ENCODE results near the gene RAB10.

Gene RAB10

DNA sequence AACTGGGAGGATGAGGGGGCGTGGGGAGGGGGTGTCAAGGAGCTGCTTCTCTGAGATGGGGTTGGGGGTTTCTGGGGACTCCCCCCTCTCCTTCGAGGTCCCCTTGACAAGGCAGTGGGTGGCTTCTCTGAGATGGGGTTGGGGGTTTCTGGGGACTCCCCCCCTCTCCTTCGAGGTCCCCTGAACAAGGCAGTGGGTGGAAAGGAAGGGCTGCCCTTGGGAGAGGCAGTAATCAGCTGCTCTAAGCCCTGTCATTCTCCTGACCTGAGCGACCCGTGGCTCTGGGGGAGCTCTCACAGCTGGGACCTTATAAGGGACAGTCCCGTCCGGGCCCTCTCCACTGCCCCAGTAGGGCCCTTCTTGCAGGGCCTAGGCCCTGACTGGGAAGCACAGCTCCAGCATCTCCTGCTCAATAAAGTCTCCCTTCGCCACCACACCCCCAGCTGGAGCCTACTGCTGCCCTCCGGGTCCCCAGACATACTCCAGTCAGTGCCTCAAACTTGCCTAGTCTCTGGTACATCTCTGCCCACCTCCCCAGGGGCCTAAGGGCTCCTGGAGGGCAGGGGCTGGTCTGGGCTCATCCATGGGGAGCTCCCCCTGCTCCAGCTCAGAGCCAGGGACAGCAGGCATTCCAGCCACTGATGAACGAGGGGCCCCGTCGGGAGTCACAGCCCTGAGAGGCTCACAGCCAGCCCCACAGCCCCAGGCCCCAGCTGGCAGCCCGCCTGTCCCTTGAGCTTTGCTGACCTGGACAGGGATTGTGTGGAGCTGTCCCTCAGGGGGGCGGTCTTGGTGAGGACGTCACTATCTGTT lies 141.8 kb downstream of the RAB10 start:
- no peak overlapping the region for H3K4me3 ChIP-seq (ENCODE audit: low read depth, low read length)

DNA sequence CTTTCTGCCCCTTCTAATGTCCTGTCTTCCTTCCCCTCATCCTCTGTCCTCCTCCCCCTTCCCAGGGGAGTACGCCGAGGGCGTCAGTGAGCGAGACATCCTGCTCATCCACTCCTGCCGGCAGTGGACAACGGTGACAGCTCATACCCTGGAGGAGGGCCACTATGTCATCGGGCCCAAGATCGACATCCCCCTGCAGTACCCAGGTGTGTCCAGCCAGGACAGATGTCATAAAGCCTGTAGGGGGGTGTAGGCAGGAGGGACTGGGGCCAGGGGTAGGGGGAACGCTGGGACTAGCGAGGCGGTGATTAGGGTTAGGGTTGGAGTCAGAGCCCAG lies 142.4 kb downstream of the RAB10 start:
- H3K4me3 ChIP-seq (ENCODE audit: low read depth, low read length) = no peak overlapping the region

DNA sequence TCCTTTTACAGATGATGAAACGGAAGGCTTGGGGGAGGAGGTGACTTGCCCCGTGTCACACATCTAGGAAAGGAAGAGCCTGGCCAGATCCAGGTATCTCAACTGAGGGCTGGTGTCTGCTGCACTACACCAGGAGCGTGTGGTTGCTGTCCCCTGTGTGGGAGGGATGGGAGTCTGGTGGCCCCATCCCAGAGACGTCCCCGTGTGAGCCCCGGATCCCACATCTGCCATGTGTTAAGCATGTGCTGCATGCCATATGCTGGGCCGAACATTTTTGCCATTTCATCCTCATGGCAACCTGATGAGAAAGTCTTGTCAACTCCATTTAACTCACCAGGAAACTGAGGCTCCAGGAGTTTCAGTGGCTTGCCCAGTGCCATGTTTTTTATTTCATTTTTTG lies 143.2 kb downstream of the RAB10 start:
- no peak overlapping the region for H3K4me3 ChIP-seq (ENCODE audit: low read depth, low read length)

DNA sequence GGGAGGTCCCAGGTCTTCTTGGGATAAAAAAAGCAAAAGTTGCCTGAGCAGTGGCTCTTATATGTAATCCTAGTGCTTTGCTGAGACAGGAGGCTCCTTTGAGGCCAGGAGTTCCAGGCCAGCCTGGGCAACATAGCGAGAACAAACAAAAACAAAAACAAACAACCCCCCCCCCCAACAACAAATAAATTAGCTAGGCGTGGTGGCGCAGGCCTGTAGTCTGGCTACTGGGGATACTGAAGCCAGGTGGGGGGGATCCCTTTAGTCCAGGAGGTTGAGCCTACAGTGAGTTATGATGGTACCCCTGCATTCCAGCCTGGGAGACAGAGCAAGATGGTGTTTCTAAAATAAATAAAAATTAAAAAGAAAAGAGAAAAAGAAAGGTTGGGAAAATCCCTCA lies 144.4 kb downstream of the RAB10 start:
- H3K4me3 ChIP-seq (ENCODE audit: low read depth, low read length) = no peak overlapping the region

DNA sequence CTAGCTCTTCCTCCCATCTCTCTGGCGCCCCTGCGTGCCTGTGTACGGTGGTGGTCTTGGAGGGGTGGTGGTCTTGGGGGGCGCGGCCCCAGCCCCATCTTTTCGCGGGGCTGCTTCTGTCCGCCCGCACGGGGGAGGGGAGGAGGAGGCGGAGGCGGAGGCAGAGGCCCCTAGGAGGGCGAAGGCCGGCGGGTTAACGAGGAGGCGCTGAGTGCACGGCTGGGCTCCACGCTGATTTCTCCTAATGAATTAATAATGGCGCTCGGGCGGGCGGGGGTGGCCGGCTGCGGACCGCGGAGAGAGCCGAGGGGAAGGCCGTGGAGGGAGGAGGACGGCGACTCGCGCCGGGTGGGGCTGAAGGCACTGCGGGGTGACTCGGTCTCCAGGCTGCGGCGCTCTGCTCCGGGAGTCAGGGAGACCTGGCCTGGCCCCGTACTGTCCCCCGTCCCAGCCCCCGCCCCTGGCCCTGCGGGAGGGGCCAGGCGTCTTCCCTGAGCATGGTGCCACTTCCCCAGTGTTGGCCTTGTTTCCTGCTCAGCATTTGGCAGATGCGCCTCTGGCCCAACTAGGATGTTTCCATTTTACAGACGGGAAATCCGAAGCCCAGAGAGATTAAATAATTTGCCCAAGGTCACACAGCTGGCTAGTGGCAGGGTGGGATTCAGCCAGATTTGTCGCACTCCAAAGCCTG lies 145.0 kb downstream of the RAB10 start:
- peak overlapping the region; percentile 54 for H3K4me3 ChIP-seq (ENCODE audit: low read depth, low read length)

DNA sequence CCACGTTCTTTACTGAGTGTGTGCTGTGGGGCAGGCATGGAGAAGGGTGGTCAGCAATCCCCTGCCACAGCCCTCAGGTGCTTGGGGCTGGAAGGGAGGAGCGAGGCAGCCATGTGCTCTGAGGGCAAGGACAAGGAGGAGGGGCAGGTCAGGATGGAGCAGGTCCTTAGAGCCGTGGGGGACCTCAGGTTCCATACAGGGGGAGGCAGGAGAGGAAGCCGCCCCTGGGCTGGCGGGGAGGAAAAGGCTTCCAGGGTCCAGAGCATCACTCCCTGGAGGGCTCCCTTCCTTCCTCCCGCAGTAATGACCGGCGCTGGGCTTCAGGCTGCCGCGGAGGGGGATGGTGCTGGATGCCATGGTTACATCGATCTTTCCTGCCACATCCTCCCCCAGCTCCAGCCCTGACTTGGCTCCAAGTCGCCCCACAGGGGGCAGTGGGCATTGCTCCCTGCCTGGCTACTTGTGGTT lies 145.6 kb downstream of the RAB10 start:
- H3K4me3 ChIP-seq (ENCODE audit: low read depth, low read length) = peak overlapping the region; percentile 54

DNA sequence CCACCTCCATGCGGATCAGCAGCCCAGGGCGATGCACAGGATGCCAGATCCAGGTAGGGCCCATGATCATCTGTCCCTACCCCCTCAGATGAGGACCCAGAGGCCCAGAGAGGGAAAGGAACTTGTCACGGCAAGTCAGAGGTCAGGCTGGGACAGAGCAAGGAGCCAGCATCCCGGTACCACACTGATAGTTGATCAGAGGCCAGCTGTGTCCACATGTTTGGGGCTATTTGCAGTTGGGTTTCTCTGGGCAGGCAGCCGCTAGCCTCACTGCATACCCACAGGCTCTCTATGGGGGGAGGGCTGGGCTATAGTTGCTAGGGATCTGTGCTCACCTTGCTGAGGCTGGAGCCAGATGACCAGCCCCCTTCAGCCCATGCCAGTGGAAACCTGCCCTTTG lies 148.6 kb downstream of the RAB10 start:
- H3K4me3 ChIP-seq (ENCODE audit: low read depth, low read length) = no peak overlapping the region

DNA sequence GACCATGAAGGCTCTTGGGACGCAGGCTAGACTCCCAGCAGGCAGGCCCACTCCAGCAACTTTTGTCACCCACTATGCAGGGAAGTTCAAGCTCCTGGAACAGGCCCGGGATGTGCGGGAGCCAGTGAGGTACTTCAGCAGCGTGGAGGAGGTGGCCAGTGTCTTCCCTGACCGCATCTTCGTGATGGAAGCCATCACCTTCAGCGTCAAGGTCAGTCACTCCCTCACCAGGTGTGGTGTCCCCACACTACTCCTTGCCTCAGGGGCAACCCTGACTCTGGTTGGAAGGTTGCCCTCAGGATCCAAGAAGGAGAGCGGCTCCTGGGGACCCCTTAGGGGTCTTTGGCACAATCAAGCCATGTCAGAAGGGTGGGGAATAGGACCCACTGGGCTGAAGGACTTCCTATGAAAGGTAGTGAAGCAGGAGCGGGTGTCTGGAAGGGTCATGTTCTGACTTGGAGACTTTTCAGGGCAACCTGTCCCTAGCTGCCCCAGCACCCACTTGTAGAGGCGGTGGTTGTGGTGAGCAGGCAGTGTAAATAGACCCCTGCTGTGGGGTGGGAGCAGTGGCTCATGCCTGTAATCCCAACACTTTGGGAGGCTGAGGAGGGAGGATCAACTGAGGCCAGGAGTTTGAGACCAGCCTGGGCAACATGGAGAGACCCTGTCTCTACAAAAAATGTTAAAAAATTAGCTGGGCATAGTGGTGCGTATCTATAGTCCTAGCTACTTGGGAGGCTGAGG lies 149.2 kb downstream of the RAB10 start:
- H3K4me3 ChIP-seq (ENCODE audit: low read depth, low read length) = no peak overlapping the region

DNA sequence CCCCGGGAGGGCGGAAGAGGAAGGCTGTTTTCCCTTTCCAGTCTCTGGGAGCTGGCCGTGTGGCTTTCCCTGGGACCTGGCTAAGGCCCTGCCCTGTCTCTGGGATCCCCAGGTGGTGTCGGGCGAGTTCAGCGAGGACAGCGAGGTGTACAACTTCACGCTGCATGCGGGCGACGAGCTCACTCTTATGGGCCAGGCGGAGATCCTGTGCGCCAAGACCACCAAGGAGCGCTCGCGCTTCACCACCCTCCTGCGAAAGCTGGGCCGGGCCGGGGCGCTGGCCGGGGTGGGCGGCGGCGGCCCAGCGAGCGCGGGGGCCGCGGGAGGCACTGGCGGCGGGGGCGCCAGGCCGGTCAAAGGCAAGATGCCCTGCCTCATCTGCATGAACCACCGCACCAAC lies 150.2 kb downstream of the RAB10 start:
- peak overlapping the region; percentile 47 for H3K4me3 ChIP-seq (ENCODE audit: low read depth, low read length)

DNA sequence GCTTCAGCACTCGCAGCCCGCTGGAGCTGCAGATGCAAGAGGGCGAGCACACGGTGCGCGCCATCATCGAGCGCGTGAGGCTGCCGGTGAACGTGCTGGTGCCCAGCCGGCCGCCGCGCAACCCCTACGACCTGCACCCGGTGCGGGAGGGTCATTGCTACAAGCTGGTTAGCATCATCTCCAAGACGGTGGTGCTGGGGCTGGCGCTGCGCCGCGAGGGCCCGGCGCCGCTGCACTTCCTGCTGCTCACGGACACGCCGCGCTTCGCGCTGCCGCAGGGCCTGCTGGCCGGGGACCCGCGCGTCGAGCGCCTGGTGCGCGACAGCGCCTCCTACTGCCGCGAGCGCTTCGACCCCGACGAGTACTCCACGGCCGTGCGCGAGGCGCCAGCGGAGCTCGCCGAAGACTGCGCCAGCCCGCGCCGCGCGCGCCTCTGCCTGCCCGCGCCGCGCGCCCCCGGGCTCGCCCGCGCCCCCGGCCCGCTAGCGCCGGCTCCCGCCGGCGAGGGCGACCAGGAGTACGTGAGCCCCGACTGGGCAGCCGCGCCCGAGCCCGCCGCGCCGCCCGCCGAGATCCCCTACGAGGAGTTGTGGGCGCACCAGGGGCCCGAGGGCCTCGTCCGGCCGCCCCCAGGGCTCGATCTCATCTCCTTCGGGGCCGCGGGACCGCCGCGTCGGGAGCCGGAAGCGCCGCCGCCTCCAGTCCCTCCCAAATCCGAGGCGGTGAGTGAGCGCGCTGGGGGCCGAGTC lies 150.8 kb downstream of the RAB10 start:
- peak overlapping the region; percentile 47 for H3K4me3 ChIP-seq (ENCODE audit: low read depth, low read length)

DNA sequence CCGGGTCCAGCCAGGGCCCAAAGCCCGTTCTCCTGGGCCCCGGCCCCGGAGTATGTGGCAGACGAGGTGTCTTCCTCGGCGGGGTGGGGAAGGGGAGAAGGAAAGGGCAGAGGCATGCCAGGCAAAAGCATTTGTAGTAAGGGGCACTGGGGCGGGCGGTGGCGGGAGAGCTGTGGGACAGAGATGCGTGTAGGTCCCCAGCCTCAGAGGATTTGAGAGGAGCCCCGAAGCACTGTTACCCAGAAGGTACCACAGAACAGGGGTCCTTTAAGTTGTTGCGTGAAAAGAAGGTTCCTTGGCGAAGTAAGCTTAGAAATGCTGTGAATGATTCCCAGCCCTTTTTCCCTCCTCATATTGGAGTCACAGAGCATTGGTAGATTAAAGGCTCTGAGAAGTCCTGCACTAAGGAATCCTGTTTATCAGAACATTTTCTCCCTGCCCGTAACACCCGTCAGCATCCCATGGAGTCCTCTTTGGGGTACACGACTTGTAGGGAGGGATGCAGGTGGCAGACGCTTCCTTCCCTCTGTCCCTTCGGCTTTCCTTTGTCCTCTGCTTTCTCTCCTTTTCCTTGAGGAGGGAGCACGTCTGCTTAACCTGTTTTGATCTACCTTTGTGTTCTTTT lies 151.5 kb downstream of the RAB10 start:
- H3K4me3 ChIP-seq (ENCODE audit: low read depth, low read length) = peak overlapping the region; percentile 39

DNA sequence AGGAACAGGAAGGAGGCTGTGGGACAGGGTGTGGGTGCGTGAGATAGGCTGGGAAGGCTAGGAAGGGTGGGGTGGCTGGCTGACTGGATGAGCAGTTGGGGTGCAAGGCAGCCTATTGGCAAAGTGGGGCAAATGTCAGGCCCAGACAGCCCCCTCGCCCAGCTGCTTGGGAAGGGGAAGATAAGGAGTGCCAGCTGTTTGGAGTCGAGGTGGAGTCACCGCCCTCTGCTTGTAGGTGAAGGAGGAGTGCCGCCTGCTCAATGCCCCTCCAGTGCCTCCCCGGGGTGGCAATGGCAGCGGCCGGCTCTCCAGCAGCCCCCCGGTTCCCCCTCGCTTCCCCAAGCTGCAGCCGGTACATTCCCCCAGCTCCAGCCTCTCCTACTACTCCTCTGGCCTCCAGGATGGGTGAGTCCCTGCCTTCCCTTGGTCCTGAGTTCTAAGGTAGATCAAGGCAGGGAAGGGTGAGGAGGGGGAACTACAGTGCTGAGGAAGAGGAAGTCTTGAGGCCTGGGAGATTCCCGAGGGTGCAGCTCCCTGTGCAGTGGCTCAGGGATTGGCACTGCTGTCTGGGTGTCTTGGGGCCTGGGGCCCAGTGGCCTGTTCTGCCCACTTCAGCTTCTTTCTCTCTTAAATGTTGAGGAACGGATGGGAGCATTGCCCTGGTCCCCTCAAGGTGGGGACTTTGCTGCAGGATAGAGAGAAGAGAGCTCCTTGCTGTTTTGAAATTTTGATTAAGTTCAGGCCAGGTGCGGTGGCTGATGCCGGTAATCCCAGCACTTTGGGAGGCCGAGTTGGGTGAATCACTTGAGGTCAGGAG lies 152.3 kb downstream of the RAB10 start:
- H3K4me3 ChIP-seq (ENCODE audit: low read depth, low read length) = no peak overlapping the region
